Memory B cell (primary cell): Measurements from ENCODE around the gene TPM1.

Experiments used
- ATAC-seq: fragments of 150-1000 bp; cut with Tn5 transposase; 2 replicates; pipeline ENCODE4 v1.10.0; 2021; ENCODE audit warnings: low read depth, mild to moderate bottlenecking, moderate library complexity
- DNase-seq, 2 donors: peaks; one replicate each; pipeline ENCODE4 v3.0.0; 2022; ENCODE audit warnings: low spot score in 2 of 2
- H3K27ac Mint-ChIP-seq: one replicate; pipeline ENCODE4 v1.8.0; 2022; ENCODE audit warnings: mild to moderate bottlenecking, moderate library complexity, mixed read lengths
- H3K27me3 Mint-ChIP-seq: one replicate; pipeline ENCODE4 v1.8.0; 2022; ENCODE audit warnings: mixed read lengths
- H3K36me3 Mint-ChIP-seq: one replicate; pipeline ENCODE4 v1.8.0; 2022; ENCODE audit warnings: mild to moderate bottlenecking, mixed read lengths
- H3K4me1 Mint-ChIP-seq: one replicate; pipeline ENCODE4 v1.8.0; 2022; ENCODE audit warnings: mixed read lengths
- H3K4me3 Mint-ChIP-seq: one replicate; pipeline ENCODE4 v1.8.0; 2022; ENCODE audit warnings: mild to moderate bottlenecking, moderate library complexity, mixed read lengths
- H3K9me3 Mint-ChIP-seq: one replicate; pipeline ENCODE4 v1.8.0; 2022; ENCODE audit warnings: mixed read lengths

The TPM1 gene

GRCh38 chr15:63063877-63064409 is 21.4 kb downstream of the TPM1 start:
- no peak for DNase-seq
- Mint-ChIP-seq H3K27ac (no peak overlapping the region), H3K36me3 (peaks cover 36% of the 10 kb centered on the region), H3K9me3 (no peaks in the 10 kb centered on the region), H3K4me1 (no peaks in the 10 kb centered on the region), H3K27me3 (no peaks in the 10 kb centered on the region), H3K4me3 (no peak overlapping the region)
- ATAC-seq = no peak

GRCh38 chr15:63065262-63066221 is 23.0 kb downstream of the TPM1 start:
- H3K27me3 Mint-ChIP-seq = no peaks in the 10 kb centered on the region
- no peak for ATAC-seq
- H3K4me3 Mint-ChIP-seq = no peak overlapping the region

GRCh38 chr15:63066272-63066671 is 23.7 kb downstream of the TPM1 start:
- Mint-ChIP-seq H3K27ac (peak overlapping the region; percentile 12), H3K9me3 (no peaks in the 10 kb centered on the region), H3K4me3 (no peak overlapping the region), H3K27me3 (no peaks in the 10 kb centered on the region), H3K36me3 (peaks cover 30% of the 10 kb centered on the region), H3K4me1 (no peaks in the 10 kb centered on the region)
- no peak for ATAC-seq
- DNase-seq = no peak

More at GRCh38 chr15:63065262-63066221, 23.0 kb downstream of the TPM1 start:
- peak overlapping the region; percentile 12 for H3K27ac Mint-ChIP-seq
- no peaks in the 10 kb centered on the region for H3K4me1 Mint-ChIP-seq
- no peak for DNase-seq
- peaks cover 29% of the 10 kb centered on the region for H3K36me3 Mint-ChIP-seq
- H3K9me3 Mint-ChIP-seq = no peaks in the 10 kb centered on the region

DNA sequence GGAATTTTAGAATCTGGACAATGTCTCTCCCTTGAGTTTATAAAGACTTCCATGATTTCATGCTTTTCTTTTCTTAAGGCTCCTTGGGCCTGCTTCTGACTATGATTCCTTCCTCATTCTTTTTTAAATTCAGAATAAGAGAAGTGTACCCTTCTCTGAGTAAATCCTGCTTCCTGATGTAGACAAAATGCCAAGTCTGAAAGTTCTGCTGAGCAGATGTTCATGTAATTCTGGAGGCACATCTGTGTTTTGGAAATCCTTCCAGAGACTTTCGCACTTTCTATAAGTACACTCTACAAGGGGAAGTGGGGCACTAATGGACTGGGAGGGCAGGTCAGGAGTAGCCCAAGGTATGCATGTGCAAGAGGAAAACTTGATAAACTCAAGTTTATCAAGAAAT is 24.8 kb downstream of the TPM1 start:
- H3K4me1 Mint-ChIP-seq = no peaks in the 10 kb centered on the region
- no peak overlapping the region for H3K4me3 Mint-ChIP-seq
- peaks cover 24% of the 10 kb centered on the region for H3K36me3 Mint-ChIP-seq
- H3K27ac Mint-ChIP-seq = no peak overlapping the region
- H3K9me3 Mint-ChIP-seq = no peaks in the 10 kb centered on the region
- no peak for DNase-seq
- no peak for ATAC-seq
- no peaks in the 10 kb centered on the region for H3K27me3 Mint-ChIP-seq

GRCh38 chr15:63067976-63068743 is 25.6 kb downstream of the TPM1 start:
- Mint-ChIP-seq H3K9me3 (no peaks in the 10 kb centered on the region), H3K4me1 (no peaks in the 10 kb centered on the region), H3K27me3 (no peaks in the 10 kb centered on the region), H3K4me3 (no peak overlapping the region), H3K36me3 (peaks cover 19% of the 10 kb centered on the region), H3K27ac (no peak overlapping the region)
- ATAC-seq = no peak
- DNase-seq = no peak

- no peak overlapping the region for H3K4me3 Mint-ChIP-seq
- peaks cover 14% of the 10 kb centered on the region for H3K36me3 Mint-ChIP-seq
- ATAC-seq (no peak), DNase-seq (no peak)
- H3K27me3 Mint-ChIP-seq = no peaks in the 10 kb centered on the region
- no peak overlapping the region for H3K27ac Mint-ChIP-seq
- no peaks in the 10 kb centered on the region for H3K9me3 Mint-ChIP-seq
- H3K4me1 Mint-ChIP-seq = no peaks in the 10 kb centered on the region
Observed at GRCh38 chr15:63069616-63070090, 27.1 kb downstream of the TPM1 start.

DNA sequence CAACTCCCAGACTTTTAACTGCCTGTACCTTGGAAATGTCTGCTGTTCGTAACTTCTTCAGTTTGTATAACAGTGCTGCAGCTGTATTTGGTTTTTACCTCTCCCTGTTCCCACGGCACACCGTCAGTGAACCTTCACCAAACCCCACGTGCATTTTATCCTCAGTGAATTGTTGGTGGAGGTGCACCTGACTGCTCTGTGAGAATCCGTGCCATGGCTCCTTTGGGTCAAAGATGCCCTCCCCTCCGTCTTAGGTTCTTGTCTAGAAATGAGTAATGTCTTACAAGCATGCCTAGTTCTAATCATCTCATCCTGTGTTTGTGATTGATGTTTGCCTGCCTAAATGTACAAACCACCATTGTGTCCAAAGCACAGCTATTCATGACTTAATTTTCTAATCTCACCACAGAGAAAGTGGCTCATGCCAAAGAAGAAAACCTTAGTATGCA is 28.2 kb downstream of the TPM1 start:
- peaks cover 13% of the 10 kb centered on the region for H3K36me3 Mint-ChIP-seq
- ATAC-seq (no peak), DNase-seq (no peak)
- H3K4me3 Mint-ChIP-seq = no peak overlapping the region
- no peaks in the 10 kb centered on the region for H3K4me1 Mint-ChIP-seq
- no peak overlapping the region for H3K27ac Mint-ChIP-seq
- H3K27me3 Mint-ChIP-seq = no peaks in the 10 kb centered on the region
- H3K9me3 Mint-ChIP-seq = no peaks in the 10 kb centered on the region

GRCh38 chr15:63071288-63071909 is 28.9 kb downstream of the TPM1 start:
- no peaks in the 10 kb centered on the region for H3K9me3 Mint-ChIP-seq
- no peak overlapping the region for H3K4me3 Mint-ChIP-seq
- H3K36me3 Mint-ChIP-seq = peaks cover 12% of the 10 kb centered on the region
- DNase-seq (no peak), ATAC-seq (no peak)
- H3K27ac Mint-ChIP-seq = no peak overlapping the region
- H3K27me3 Mint-ChIP-seq = no peaks in the 10 kb centered on the region
- H3K4me1 Mint-ChIP-seq = no peaks in the 10 kb centered on the region

GRCh38 chr15:63072023-63072650 is 29.6 kb downstream of the TPM1 start:
- Mint-ChIP-seq H3K36me3 (peaks cover 12% of the 10 kb centered on the region), H3K4me3 (no peak overlapping the region)

DNA sequence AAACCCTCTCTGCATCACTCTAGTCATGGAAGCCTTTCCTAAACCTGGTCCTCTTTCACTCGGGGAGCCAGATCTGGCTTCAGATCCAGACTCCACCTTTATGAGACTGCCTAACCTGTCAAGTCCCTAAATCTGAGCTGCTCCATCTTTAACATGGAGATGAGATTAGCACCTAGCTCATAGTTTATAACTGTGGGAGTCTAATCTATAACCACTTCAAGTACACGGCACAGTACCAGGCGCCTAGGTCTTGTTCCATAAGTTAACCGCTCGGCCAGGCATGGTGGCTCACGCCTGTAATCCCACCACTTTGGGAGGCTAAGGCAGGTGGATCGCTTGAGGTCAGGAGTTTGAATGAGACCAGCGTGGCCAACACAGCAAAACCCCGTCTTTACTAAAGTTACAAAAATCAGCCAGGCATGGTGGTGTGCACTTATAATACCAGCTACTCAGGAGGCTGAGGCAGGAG is 30.3 kb downstream of the TPM1 start:
- no peaks in the 10 kb centered on the region for H3K9me3 Mint-ChIP-seq
- DNase-seq (no peak), ATAC-seq (no peak)
- H3K27me3 Mint-ChIP-seq = peaks cover 4% of the 10 kb centered on the region
- peaks cover 12% of the 10 kb centered on the region for H3K36me3 Mint-ChIP-seq
- no peak overlapping the region for H3K27ac Mint-ChIP-seq
- H3K4me3 Mint-ChIP-seq = no peak overlapping the region
- no peaks in the 10 kb centered on the region for H3K4me1 Mint-ChIP-seq

More at GRCh38 chr15:63072023-63072650, 29.6 kb downstream of the TPM1 start:
- ATAC-seq (no peak), DNase-seq (no peak)
- Mint-ChIP-seq H3K9me3 (no peaks in the 10 kb centered on the region), H3K27me3 (peaks cover 2% of the 10 kb centered on the region), H3K27ac (no peak overlapping the region), H3K4me1 (no peaks in the 10 kb centered on the region)

- Mint-ChIP-seq H3K27ac (no peak overlapping the region), H3K36me3 (peaks cover 8% of the 10 kb centered on the region), H3K4me1 (no peaks in the 10 kb centered on the region), H3K9me3 (no peaks in the 10 kb centered on the region), H3K27me3 (peaks cover 4% of the 10 kb centered on the region), H3K4me3 (no peak overlapping the region)
- no peak for DNase-seq
- ATAC-seq = no peak
Observed at GRCh38 chr15:63073497-63074172, 31.1 kb downstream of the TPM1 start.

DNA sequence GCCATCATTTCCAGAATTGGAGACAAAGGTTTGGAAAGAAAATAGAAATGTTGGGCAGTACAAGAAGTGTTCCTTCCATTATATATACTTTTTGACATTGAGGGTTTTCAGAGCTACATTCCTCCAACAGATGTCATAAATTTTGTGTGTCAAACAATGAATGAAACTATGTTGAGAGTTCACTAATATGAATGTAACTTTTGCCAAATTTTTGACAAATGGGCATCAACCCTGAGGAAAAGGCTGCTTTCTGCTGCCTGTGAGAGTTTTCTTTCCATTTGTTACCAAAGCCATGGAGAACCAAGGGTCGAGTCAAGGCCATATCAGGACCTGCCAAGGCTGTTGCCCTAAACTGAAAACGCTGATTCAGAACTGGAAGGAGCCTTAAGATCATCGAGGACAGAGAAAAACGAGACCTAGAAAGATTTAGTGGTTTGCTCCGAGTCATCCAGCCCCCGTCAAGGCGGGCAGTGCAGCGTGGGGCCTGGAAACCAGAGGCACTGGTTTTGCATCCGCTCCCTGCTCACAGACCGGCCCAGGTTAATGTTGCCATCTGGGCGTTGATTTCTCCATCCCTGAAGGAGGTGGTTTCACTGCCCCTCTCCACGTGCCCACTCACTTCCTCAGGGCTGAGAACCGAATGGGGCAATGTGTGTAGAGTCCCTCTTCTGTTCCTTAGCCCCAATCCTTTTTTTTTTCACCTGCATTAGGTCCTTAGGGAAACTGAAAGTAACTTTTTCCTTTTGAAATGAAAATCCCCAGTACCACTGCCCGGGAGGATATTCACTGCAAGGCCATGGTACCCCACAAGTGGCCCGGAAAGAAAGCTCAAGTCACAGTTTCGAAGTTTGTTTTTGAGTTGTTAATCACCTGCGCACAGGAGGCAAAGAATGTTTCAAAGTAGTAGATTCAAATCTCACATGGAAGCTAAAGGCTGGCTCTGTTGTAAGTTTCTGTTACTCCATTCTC is 32.8 kb downstream of the TPM1 start:
- ATAC-seq = no peak
- Mint-ChIP-seq H3K36me3 (peaks cover 7% of the 10 kb centered on the region), H3K27ac (no peak overlapping the region), H3K4me3 (no peak overlapping the region), H3K9me3 (no peaks in the 10 kb centered on the region), H3K27me3 (peaks cover 6% of the 10 kb centered on the region), H3K4me1 (no peaks in the 10 kb centered on the region)
- DNase-seq = no peak
